Activated CD8-positive, alpha-beta memory T cell treated with anti-CD3 and anti-CD28 coated beads for 4 hours (primary cell): ENCODE data around the gene RMDN2.
"Not testable (repeated sequence)": the region's sequence is repeated elsewhere in the genome, so short reads cannot be mapped to it uniquely, and the experiment has no call there.

Experiments used
- DNase-seq, 2 donors: peaks; one replicate each; pipeline ENCODE4 v3.0.0-alpha.2; 2020; ENCODE audit warnings: low read depth in 2 of 2

The RMDN2 gene

DNA sequence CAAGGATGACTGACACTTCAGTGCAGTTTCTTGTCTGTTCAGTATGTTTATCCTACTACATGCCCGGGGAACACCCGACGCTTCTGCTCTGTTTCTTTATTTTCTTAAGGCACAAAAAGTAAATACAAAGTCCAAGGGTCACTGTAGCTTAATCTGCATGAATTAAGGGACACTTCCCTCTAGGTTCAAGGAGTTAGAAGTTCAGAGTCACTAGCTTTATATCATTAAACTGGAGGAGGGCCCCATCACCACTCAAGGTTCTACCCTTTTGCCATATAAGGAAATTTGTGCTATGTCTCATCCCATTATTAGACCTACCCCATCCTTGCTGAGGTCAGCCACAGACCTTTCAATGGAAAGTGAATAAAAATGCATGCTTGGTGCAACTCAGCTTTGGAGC is 27.6 kb upstream of the RMDN2 start:
- DNase-seq = no peak

DNA sequence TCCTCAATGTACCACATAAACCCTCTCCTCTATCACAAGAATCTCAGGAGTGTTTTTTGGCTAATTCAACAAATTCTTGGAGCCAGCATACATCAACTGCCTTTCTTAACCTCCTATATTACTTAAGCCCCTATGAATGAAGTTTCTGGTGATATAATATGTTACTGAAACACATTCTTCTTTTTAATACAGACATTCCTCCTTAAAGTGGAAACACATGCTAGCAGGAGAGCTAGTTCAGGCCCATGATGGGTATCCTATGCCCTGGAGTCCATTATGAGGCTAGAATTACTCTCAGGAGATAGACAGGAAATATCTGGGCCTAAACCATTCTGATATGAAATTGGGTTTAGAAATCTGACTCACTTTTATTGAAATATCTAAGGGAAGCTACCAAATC is 26.6 kb upstream of the RMDN2 start:
- DNase-seq = no peak

GRCh38 chr2:37902991-37903390 is 22.1 kb upstream of the RMDN2 start:
- no peak for DNase-seq

DNA sequence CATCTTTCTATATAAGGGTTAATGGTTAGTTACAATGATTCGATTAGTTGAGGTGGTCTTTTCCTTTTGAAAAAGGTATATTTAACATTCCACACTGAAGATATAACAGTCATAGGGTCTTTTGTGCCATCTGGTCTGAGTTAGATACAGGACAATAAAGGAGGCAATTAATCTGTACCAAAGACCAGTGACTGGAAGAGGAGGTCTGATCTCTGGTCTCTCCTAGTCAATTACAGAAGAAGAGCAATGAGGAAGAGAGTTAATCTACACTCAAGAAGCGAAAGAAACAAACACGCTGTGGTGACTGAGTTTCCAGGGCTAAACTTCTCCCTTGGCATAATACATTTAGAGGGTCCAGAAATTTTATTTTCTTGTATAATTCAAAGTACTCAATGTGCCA is 20.7 kb upstream of the RMDN2 start:
- DNase-seq = no peak

GRCh38 chr2:37904993-37905392 is 20.1 kb upstream of the RMDN2 start:
- no peak for DNase-seq

- no peak for DNase-seq
Measured at GRCh38 chr2:37906131-37906530, 19.0 kb upstream of the RMDN2 start.

GRCh38 chr2:37907501-37908225 is 17.4 kb upstream of the RMDN2 start:
- DNase-seq = no peak

DNA sequence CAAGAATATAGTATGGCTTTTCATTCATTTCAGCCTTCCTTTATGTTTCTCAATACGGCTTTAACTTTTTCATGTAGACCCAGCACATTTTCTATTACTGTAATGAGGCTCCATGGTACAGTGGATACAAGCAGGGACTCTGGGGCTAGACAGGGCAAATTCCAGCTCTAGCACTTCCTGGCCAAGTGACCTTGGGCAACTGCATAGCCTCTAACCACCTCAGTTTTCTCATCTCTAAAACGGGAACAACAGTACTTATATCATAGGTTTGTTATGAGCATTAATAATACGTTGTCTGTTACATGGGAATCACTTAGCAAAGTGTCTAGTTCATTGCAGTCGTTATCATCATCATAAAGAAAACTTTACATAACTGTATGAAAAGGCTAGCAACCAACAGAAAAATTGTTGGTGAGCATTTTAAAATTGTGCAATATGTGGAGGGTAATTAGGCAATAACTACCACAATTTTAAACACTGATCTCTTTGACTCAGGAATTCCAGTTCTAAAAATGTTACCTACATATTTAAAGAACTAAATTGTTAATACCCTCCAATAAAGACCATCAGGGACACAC is 13.7 kb upstream of the RMDN2 start:
- no peak for DNase-seq

GRCh38 chr2:37912056-37912455 is 13.0 kb upstream of the RMDN2 start:
- DNase-seq = no peak

DNA sequence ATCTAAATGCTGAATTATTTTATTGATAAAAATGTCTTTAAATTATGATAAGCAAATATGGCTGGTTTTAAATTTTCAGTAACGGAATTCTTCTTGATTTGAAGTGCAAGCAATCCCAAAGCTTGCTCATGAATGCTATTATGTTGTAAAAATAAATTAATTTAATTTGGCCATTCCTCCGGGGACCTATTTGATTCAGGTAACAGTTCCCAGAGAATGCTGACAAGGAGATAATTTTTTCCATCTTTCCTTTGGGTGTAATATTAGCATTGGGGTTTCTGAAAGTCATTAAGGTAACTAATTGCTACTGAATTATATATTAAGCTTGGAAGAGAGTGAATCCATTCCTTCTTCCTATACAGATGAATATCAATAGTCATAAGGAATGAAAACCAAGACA is 12.5 kb upstream of the RMDN2 start:
- no peak for DNase-seq

DNA sequence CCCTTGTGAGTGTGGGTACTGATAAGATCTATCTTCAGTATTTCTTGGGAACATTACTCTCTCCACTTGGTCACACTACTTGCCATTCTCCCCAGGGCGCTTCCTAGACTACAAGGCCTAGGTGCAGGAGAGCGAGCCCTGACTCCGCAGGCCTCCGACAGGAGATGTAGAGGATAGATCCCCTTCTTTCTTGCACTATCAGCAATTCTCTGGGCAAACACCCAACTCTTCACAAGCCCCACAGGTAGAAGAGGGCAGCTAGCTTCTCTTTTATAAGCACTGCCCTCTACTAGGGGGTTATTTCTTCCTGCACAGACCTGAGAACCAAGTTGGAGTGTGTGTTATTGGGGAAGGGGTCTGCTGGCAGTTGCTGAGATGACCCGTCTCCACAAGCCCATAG is 10.7 kb upstream of the RMDN2 start:
- DNase-seq = no peak

- DNase-seq = no peak
Measured at GRCh38 chr2:37915773-37916172, 9.3 kb upstream of the RMDN2 start.

GRCh38 chr2:37916512-37917082 is 8.5 kb upstream of the RMDN2 start:
- no peak for DNase-seq

DNA sequence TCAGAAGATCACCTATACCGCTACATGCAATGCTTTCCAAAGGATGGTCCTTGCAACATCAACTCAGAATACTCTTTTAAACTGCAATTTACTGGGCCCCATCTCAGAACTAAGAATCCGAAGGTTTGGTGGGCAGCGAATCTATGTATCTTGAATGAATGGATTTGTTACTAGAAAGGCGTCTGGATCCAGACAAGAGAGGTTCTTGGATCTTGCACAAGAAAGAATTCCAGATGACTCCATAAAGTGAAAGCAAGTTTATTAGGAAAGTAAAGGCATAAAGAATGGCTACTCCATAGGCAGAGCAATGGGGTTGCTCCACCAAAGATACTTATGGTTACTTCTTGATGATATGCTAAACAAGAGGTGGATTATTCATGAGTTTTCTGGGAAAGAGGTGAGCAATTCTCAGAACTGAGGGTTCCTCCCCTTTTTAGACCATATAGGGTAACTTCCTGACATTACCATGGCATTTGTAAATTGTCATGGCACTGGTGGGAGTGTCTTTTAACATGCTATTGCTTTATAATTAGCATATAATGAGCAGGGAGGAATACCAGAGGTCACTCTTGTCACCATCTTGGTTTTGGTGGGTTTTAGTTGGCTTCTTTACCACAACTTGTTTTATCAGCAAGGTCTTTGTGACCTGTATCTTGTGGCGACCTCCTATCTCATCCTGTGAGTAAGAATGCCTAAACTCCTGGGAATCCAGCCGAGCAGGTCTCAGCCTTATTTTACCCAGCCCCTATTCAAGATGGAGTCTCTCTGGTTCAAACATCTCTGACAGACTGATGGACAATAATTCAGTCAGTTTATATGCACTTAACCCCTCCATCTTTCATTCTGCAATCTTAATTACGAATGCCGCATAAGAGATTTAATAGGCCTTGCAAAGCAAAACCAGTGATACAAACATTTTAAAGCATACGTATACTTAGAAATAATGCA is 7.5 kb upstream of the RMDN2 start:
- no peak for DNase-seq

- no peak for DNase-seq
Measured at GRCh38 chr2:37918742-37919186, 6.3 kb upstream of the RMDN2 start.

DNA sequence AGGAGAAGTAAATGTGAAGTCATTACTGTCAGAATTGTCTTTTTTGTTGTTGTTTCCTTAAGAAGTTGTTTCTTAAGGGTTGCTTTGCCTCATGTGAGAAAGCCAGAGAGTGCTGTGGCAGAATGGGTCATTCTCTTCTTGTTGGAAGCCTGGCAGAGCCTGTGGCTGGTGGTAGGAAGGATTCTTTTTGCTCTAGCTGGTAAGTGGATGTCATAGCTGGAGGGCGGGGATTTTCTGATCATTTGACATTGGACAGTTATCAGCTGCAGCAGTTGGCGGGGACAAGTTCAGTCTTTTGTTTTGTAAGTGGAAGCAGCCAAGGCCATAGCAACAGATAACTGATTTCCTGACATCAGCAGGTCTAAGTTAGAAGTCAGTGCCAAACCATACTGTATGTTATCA is 5.5 kb upstream of the RMDN2 start:
- no peak for DNase-seq

GRCh38 chr2:37920570-37920969 is 4.5 kb upstream of the RMDN2 start:
- no peak for DNase-seq

GRCh38 chr2:37921781-37922180 is 3.3 kb upstream of the RMDN2 start:
- no peak for DNase-seq

DNA sequence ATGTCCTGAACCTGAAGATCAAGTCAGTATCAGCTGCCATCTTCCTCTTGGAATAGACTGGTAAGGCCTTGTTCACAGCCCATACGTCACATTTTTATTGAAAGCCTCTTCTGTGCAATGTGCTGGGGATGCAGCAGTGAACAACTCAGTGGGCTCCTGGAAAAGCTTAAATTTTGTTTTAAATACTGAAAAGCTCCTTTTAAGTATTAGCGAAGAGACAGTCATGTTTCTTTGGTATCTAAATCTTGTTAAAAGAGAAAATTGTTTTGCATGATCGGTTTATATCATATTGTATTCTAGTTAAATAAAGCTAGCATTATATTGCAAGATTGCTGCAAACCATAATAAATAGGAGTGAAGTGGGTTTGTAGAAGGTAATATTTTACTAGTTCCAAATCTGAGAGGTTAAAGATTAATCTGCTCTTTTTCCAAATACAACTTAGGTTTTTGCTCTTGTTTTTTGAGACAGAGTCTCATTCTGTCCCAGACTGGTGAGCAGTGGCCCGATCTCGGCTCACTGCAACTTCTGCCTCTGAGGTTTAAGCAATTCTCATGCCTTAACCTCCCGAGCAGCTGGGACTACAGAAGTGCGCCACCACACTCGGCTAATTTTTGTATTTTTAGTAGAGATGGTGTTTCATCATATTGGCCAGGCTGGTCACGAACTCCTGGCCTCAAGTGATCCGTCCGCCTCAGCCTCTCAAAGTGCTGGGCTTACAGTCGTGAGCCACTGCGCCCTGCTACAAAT is 1.6 kb upstream of the RMDN2 start:
- no peak for DNase-seq

- DNase-seq = no peak
Measured at GRCh38 chr2:37926635-37927034, 1.5 kb downstream of the RMDN2 start.

DNA sequence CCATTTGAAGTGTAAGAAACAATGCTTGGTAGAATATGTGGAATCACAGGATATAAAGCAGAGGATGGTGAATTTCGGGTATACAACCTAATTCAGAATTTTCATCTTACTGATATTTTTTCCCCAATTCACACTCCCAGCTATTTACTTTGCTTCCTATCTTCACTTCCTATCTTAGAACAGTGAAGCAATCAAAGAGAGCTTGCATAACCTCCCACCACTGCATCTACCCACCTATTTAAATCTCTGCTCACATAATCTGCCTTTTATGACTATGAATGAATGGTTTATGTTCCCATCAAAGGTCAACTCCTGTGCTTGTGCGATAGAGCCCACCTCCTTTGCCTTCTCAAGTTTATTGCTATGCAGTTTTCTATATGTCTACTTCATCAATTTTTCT is 3.3 kb downstream of the RMDN2 start:
- no peak for DNase-seq

GRCh38 chr2:37930392-37930791 is 5.3 kb downstream of the RMDN2 start:
- DNase-seq = not testable (repeated sequence)
